ENCODE measurements around the gene HES7.
A peak's percentile ranks its signal among the peaks of the same experiment; 100 is the strongest.

Gene HES7

GRCh38 chr17:8121407-8121680 is 2.6 kb downstream of the HES7 start:
- no peak for DNase-seq (ENCODE audit: low spot score)
- TF ChIP-seq CTCF (IDR thresholded peaks at IDR 0.05), result no peak
- Histone ChIP-seq H3K4me3 (peak overlapping the region; percentile 92), H3K27ac (peak overlapping the region in 1 of 2 donors; percentile 76)

DNA sequence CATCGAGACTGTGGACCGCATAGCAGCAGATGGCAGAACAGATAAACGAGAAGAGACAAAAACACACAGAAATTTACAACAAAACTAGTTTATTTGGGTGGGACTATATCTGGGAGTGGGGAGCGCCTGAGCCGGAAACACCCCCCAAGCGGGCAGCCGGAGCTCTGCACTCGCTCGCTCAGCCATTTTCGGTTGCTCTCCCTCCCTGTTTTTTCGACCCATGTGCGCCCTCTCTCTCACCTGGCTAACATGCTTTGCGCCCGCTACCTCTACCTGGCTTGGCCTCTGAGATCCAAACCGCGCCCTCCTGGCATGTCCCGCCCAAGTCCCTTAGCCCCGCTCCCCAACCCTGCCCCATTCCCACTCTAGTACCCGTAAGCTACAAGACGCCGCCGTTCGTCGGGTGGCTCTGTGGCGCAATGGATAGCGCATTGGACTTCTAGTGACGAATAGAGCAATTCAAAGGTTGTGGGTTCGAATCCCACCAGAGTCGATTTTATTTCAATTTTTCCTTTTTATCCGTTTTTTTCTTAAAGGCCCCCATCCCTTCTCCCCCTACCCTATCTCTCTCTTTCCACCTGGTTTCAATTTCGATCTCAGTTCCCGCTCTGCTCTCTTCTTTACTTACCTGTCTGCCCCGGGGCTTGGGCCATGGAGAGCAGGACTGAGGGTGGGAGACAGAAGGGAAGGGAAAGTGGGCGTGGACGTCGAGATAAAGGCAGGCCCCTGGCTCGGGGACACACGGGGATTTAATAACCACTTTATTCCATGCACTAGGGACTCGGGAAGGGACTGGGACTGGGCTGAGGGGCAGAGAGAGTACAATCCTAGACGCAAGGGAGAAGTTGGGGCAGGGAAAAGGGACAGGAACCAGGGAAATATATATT is 3.1 kb downstream of the HES7 start:
- DNase-seq (ENCODE audit: low spot score), result peak; percentile 82
- Histone ChIP-seq H3K4me3 (peak overlapping the region; percentile 92), H3K27ac (peak overlapping the region in 1 of 2 donors; percentile 76)
- TF ChIP-seq CTCF (IDR thresholded peaks at IDR 0.05), result no peak

DNA sequence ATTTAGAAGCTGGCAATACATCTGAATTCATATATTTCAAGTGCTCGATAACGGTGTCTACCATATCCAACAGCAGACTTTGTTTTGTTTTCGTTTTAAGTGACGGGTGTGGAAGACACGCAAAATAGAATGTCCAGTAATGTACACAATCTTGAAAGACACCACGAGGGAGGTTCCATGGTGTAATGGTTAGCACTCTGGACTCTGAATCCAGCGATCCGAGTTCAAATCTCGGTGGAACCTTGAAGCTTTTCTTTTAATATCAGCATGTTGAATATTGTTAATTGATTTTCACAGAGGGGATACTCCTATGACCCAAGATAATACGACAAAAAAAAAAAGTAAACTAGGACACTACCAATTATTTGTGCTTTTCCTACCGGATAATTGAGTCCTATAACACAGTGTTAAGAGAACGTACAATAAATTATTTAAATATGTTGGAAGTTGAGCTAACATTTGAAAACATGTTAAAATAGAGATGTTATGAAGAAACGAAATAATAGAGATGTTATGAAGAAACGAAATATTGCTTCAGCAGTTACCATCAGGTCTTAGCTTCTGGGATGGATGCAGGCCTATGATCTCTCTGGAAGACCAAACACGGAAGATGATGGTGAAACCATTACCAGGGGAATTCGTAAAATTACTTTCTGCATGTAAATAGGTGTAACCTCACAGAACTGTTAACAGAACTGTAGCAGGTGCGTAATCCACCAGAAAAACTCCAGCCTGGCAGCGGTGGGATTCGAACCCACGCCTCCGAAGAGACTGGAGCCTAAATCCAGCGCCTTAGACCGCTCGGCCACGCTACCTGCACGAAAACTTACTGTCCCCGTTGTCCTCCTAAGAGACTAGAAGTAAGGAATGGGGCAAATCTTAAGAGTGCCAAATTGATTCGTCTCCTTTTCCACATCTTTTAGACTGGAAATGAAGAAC is 4.1 kb downstream of the HES7 start:
- Histone ChIP-seq H3K4me3 (peak overlapping the region; percentile 92), H3K27ac (peak overlapping the region; percentile 72 to 82)
- no peak for TF ChIP-seq CTCF (IDR thresholded peaks at IDR 0.05)
- peak; percentile 81 for DNase-seq (ENCODE audit: low spot score)

DNA sequence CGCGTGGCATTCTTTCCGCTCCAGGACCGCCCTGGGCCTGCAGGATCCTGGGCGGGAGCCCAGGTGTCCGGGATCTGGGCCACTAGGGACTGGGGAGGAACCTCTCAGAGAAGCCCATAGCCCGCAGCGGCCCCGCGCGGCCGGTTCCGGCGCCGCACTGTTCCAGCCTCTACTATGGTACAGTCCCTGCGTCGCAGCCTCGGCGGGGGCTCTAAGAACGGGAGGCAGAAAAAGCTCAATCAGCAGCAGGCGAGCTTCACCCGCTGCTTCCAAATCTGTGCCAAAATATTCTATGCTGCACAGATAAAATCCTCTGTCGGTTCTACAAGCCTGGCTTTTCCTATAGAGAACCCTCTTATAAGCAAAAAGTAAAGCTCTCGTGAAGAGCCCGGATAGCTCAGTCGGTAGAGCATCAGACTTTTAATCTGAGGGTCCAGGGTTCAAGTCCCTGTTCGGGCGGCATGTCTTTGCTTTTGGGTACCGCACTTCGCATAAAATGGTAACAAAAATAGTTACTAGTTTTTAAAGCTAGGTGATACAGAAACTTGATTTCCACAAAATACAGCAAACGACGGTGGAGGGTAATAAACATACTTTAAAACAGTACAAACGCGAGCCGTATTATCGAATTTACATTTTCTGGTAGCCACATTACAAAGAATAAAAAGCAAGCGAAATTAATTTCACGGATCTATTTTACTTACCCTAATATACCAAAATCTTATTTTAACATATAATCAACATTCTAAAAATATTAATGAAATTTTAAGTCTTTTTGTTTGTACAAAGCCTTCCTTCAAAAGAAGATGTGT is 4.9 kb downstream of the HES7 start:
- DNase-seq (ENCODE audit: low spot score), result peak; percentile 92
- peak overlapping the region; percentile 73 for H3K4me3 ChIP-seq
- peak; percentile 86 for TF ChIP-seq CTCF (IDR thresholded peaks at IDR 0.05)
- H3K27ac ChIP-seq, result peak overlapping the region; percentile 72 to 82

GRCh38 chr17:8117980-8118768 is 5.7 kb downstream of the HES7 start, which contains the start of gene ALOXE3:
ALOXE3 (minus strand) TSS chr17:8118514; CDS start chr17:8117990, 524 bp downstream.
- DNase-seq (ENCODE audit: low spot score), result no peak
- no peak for TF ChIP-seq CTCF (IDR thresholded peaks at IDR 0.05)
- H3K4me3 ChIP-seq, result peak within 1 kb of the TSS; percentile 73
- H3K27ac ChIP-seq, result peak within 1 kb of the TSS; percentile 72 to 82

Measured in coronary artery (tissue), 2 donors.